Tibial nerve (tissue), 4 donors: Measurements from ENCODE around the gene DGKD.
A peak's percentile ranks its signal among the peaks of the same experiment; 100 is the strongest.

ENCODE experiments used
- EP300 ChIP-seq, 2 donors: sonication (generic); formaldehyde crosslinking; IDR thresholded peaks; one replicate each; pipeline ENCODE4 v1.6.1; 2017; ENCODE audit warnings: antibody characterized with exemption in 2 of 2, mild to moderate bottlenecking in 1 of 2
- TF ChIP-seq, protein P1 (sequence below), 5 experiments: fragments of 200-600 bp in 3 of 5; fragments of 450-650 bp in 2 of 5; sonication (generic) in 3 of 5; IDR thresholded peaks; one replicate each; pipeline ENCODE4 v1.5.1; 2016 to 2019; ENCODE audit warnings: antibody characterized with exemption in 5 of 5, mild to moderate bottlenecking in 3 of 5, moderate library complexity in 2 of 5

DNA sequence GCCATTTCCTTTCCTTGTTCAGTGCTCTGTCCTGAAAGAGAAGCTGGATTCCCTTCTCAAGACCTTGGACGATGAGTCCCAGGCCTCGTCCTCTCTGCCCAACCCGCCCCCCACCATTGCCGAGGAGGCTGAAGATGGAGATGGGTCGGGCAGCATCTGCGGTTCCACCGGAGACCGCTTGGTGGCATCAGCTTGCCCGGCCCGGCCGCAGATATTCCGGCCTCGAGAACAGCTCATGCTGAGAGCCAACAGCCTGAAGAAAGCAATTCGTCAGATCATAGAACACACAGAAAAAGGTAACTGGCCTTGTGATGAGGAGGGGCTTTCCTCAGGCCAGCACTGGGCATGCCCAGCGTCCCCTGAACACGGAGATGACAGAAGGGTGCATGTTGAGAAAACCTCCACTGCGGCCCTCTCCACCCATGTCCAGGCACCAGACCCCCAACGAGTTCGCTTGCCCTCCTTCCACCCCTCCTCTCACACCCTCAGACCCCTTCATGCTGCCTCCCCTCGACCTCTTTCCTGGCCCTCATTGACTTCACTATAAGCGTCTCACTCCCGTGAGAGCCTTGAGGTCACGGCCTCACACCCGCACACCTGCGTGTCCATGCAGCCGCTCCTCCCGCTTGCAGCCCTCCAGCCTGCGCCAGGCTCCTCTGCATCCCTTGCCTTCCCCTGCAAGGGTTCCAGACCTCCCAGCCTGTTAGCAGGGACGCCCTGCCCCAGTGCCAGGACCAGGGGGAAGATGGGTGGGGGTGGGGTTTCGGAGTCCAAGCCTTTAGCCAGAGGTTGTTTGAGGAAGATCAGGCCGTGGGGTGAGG is 95.0 kb downstream of the DGKD start:
- TF ChIP-seq, protein P1, sequence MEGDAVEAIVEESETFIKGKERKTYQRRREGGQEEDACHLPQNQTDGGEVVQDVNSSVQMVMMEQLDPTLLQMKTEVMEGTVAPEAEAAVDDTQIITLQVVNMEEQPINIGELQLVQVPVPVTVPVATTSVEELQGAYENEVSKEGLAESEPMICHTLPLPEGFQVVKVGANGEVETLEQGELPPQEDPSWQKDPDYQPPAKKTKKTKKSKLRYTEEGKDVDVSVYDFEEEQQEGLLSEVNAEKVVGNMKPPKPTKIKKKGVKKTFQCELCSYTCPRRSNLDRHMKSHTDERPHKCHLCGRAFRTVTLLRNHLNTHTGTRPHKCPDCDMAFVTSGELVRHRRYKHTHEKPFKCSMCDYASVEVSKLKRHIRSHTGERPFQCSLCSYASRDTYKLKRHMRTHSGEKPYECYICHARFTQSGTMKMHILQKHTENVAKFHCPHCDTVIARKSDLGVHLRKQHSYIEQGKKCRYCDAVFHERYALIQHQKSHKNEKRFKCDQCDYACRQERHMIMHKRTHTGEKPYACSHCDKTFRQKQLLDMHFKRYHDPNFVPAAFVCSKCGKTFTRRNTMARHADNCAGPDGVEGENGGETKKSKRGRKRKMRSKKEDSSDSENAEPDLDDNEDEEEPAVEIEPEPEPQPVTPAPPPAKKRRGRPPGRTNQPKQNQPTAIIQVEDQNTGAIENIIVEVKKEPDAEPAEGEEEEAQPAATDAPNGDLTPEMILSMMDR (IDR thresholded peaks at IDR 0.05): peak; percentile 32 to 66 (median 62)
- TF ChIP-seq EP300 (IDR thresholded peaks at IDR 0.05): no peak
